ENCODE data around the gene SYCE1.

- no peak for TF ChIP-seq CTCF (IDR thresholded peaks at IDR 0.05)
- no peak for TF ChIP-seq POLR2A (IDR thresholded peaks at IDR 0.05)
Measured at GRCh38 chr10:133532871-133533270, 32.5 kb downstream of the SYCE1 start.
